Stimulated activated CD8-positive, alpha-beta memory T cell treated with anti-CD3 and anti-CD28 coated beads, Interleukin-4, amount 100 ng/mL, for 24 hours (primary cell): ENCODE data around the gene SLC27A5.
"Not testable (repeated sequence)": the region's sequence is repeated elsewhere in the genome, so short reads cannot be mapped to it uniquely, and the experiment has no call there.

Experiments
- DNase-seq: peaks from one replicate; pipeline ENCODE4 v3.0.0-alpha.2; 2020; ENCODE audit warnings: low read depth

The SLC27A5 gene

DNA sequence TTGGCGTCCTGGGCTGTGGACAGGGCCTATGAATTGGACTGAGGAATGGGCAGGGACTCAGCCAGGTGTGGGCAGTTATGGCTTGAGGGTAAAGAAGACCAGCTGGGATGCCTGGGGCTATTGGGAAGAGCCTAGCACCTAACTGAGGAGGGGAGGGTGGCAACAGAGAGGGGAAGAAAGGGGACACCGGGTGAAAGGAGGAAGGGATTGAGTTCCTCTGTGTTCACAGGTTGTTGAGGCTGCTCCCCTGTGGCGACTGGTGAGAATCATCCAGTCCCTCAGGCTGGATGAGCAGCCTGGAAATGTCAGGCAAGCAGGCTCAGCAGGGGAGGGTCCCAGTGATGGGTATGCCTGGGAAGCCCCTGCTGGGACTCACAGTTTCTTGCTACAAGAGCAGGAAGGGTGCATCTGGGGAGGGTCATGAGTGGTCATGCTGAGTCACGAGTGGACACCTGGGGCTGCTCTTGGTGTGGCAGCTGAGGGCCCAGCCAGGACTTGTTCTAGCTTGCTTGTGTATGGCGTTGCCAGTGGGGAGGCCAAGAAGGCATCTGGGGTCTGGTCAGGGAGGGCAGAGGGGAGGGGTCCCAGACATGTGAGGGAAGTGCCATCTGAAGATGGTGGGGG is 43.5 kb downstream of the SLC27A5 start:
- DNase-seq = no peak

DNA sequence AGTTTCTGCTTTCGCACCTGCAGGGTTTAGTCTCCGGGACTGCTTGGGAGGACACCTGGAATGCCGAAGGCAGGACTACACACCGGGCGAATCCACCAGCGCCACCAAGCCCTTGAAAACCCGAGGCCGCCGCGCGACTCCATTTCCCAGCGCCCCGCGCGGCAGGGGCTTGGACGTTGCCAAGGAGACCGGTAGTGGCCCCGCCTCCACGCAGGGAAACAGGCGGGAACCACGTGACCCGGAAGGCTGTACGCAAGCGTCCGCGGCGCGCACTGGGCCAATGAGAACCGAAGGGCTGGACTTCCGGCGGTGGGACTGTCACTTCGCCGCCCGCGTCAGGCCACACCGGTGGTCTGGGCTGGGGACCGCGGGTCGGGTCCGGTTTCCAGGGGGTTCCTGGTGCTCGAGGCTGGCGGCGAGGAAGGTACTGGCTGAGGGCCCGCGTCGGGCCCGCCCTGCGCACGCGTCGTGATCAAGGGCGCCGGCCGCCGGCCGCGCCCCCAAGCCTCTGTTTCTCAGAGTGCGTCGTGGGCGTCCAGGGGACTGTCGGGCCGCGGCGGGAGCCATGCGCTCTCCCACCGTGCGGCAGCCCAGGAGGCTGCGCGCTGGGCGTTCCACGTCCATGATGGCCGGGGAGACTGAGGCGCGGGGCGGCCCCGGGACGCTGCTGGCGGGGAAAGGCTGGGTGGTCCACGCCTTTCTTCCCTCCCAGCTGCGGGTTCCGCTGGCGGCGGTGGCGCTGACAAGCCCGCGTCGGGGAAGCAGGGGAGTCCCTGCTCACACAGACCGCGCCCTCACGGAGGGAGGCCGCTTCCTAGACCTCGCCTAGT is 44.8 kb downstream of the SLC27A5 start, which contains the start of gene ZNF324:
ZNF324 (plus strand) TSS at position 321 of the 830 bp plus-strand sequence. CDS start 2,106 bp downstream, outside the sequence.
- peak; percentile 97 for DNase-seq

DNA sequence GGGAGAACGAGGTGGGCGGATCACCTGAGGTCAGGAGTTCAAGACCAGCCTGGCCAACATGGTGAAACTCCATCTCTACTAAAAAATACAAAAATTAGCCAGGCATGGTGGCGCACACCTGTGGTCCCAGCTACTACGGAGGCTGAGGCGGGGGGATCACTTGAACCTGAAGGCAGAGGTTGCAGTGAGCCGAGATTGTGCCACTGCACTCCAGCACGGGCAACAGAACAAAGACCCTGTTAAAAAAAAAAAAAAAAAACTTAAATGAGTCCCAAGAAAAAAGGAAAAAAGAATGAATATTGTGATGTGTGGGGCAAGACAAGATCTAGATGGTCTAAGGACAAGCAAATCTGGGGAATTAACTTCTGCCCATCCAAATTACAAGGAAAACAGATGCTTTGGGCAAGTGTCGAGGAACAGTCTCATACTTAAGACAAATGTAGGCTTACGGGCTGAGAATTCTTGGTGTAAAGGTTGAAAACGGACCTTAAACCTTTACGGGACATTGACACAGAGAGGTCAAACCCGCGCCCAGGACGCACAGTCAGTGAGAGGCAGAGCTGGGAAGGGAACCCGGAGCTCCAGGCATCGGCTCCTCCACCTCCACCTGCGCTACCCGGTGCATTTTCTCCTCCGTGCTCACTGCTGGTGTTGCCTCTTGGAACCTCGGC is 45.6 kb downstream of the SLC27A5 start:
- DNase-seq = no peak

DNA sequence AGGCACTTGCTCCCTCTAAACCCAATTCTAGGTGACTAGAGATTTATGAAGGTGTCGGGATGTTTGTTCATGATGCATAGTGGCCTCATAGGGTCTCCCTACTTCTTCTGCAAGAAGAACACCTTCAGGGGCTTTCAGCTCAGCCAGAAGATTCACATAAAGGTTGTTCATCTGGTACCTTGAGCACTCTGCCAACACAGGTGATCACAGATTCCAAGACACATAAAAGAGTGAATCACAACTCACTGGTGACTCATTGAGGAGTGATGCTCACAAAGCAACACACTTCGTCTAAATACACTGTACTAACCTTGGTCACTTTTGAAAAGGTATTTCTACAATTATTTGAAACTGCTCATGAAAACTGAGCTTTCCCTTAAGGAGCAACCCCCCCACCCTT is 51.8 kb downstream of the SLC27A5 start:
- DNase-seq = no peak

DNA sequence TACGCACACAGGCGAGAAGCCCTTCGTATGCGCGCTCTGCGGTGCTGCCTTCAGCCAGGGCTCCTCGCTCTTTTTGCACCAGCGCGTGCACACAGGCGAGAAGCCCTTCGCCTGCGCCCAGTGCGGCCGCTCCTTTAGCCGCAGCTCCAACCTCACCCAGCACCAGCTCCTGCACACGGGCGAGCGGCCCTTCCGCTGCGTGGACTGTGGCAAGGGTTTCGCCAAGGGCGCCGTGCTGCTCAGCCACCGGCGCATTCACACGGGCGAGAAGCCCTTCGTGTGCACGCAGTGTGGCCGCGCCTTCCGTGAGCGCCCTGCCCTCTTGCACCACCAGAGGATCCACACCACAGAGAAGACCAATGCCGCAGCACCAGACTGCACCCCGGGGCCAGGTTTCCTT is 55.7 kb downstream of the SLC27A5 start:
- DNase-seq = no peak

DNA sequence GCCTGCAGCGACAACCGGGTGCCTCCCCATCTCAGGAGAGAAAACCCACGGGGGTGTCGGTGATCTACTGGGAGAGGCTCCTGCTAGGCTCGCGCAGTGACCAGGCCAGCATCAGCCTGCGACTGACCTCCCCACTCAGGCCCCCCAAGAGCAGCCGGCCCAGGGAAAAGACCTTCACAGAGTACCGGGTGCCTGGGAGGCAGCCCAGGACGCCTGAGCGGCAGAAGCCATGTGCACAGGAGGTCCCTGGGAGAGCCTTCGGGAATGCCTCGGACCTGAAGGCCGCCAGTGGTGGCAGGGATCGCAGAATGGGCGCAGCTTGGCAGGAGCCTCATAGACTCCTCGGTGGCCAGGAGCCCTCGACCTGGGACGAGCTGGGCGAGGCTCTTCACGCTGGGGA is 56.5 kb downstream of the SLC27A5 start:
- no peak for DNase-seq

DNA sequence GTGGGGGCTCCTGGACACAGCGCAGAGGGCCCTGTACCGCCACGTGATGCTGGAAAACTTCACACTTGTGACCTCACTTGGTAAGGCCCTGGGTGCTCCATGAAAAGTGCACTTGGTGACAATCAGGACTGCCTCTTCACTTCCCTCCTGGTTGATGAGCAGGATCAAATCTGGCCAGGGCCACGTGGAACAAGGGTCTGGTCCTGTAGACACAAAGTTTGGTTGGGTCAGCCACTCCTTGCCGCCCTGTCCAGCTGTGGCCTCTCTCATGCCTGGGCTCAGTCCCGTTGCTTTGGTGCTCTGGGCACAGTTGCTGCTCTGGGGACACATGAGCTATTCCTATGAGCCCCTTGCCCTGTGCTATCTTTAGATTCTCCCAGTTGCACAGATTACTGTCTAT is 58.0 kb downstream of the SLC27A5 start:
- no peak for DNase-seq

DNA sequence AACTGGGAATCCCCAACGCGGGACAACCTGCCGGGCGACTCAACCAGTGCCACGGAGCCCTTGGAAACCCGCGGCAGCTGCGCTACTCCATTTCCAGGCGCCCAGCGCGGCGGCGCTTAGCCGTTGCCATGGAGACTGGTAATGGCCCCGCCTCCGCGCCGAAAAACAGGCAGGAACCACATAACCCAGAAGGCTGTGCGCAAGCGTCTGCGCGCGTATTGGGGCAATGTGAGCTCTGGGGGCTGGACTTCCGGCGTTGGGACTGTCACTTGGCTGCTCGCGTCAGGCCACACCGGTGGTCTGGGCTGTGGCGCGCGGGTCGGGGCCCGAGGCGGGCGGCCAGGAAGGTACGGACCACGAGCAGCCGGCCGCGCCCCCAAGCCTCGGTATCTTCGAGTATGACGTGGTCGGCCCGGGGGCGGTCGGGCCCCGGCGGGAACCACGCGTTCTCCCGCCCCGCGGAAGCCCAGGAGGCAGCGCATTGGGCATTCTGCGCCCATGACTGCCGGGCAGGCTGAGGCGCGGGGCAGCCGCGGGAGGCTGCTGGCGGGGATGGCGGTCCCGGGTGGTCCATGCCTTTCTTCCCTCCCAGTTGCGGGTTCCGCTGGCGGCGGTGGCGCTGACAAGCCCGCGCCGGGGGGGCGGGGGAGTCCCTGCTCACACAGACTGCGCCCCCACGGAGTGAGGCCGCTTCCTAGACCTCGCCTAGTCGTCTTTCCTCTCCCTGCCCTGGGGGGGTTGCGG is 60.3 kb downstream of the SLC27A5 start, which contains the start of gene ZNF324B:
ZNF324B (plus strand) TSS at position 265 of the 744 bp plus-strand sequence. CDS start 2,080 bp downstream, outside the sequence.
- DNase-seq = peak; percentile 95

DNA sequence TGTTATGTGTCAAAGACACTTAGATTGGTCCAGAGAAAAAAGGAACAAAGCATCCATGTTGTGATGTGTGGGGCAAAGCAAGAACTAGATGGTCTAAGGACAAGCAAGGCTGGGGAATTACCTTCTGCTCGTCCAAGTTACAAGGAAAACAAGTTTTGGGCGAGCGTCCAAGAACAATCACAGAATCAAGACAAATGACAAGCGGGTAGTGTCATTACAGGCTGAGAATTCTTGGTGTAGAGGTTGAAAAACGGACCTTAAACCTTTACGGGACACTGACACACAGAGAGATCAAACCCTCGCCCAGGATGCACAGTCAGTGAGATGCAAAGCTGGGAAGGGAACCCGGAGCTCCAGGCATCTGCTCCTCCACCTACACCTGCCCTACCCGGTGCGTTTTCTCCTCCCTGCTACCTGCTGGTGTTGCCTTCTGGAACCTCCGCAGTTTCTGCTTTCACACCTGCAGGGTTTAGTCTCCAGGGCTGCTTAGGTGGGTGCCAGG is 60.9 kb downstream of the SLC27A5 start:
- DNase-seq = no peak

DNA sequence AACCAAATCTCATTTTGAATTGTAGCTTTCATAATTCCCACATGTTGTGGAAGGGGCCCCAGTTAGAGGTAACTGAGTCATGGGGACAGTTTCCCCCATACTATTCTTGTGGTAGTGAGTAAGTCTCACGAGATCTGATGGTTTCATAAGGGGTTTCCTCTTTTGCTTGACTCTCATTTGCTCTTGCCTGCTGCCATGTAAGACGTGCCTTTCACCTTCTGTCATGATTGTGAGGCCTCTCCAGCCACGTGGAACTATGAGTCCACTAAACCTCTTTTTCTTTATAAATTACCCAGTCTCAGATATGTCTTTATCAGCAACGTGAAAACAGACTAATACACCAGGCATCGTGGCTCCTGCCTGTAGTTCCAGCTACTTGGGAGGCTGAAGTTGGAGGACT is 61.8 kb downstream of the SLC27A5 start:
- DNase-seq = not testable (repeated sequence)

DNA sequence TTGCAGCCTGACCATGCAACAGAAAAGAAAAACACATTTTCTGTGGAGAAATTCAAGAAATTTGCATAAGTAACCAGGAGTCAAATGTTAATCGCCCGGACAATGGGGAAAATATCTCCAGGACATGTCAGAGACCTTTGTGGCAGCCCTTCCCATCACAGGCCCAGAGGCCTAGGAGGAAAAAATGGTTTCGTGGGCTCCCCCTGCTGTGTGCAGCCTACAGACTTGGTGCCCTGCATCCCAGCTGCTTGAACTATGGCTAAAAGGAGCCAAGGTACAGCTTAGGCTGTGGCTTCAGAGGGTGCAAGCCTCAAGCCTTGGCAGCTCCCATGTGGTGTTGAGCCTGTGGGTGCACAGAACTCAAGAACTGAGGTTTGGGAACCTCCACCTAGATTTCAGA is 62.9 kb downstream of the SLC27A5 start:
- DNase-seq = not testable (repeated sequence)
